ENCODE data around the gene TROAP.

Gene TROAP

DNA sequence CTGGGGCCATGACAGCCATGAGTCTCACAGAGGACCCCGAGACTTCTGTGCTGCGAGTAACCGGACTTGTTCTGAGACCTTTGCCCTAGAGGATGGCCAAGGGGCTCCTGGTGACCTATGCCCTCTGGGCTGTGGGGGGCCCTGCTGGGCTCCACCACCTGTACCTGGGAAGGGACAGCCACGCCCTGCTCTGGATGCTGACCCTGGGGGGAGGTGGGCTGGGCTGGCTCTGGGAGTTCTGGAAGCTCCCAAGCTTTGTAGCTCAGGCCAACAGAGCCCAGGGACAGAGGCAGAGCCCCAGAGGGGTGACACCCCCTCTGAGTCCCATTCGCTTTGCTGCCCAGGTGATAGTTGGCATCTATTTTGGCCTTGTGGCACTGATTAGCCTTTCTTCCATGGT, 25.7 kb downstream of the TROAP start:
- DNase-seq (ENCODE audit: low read depth, low spot score): no peak
- in situ Hi-C loops (cut with HindIII; ENCODE audit: low sequenced_read_pairs): no loop called here
- H3K4me3 ChIP-seq (ENCODE audit: low read depth, low read length): no peak overlapping the region
- TF ChIP-seq, protein P1, sequence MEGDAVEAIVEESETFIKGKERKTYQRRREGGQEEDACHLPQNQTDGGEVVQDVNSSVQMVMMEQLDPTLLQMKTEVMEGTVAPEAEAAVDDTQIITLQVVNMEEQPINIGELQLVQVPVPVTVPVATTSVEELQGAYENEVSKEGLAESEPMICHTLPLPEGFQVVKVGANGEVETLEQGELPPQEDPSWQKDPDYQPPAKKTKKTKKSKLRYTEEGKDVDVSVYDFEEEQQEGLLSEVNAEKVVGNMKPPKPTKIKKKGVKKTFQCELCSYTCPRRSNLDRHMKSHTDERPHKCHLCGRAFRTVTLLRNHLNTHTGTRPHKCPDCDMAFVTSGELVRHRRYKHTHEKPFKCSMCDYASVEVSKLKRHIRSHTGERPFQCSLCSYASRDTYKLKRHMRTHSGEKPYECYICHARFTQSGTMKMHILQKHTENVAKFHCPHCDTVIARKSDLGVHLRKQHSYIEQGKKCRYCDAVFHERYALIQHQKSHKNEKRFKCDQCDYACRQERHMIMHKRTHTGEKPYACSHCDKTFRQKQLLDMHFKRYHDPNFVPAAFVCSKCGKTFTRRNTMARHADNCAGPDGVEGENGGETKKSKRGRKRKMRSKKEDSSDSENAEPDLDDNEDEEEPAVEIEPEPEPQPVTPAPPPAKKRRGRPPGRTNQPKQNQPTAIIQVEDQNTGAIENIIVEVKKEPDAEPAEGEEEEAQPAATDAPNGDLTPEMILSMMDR (IDR thresholded peaks at IDR 0.05; ENCODE audit: low read depth, low read length): no peak

DNA sequence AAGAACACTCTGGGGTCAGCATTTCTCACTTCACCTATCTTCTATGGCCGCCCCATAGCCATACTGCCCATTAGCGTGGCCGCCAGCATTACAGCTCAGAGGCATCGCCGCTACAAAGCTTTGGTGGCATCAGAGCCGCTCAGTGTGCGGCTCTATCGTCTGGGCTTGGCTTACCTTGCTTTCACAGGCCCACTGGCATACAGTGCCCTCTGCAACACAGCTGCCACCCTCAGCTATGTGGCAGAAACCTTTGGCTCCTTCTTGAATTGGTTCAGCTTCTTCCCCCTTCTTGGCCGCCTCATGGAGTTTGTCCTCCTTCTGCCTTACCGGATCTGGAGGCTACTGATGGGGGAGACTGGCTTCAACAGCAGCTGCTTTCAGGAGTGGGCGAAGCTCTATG, 26.2 kb downstream of the TROAP start:
- H3K4me3 ChIP-seq (ENCODE audit: low read depth, low read length): no peak overlapping the region
- TF ChIP-seq, protein P1 (IDR thresholded peaks at IDR 0.05; ENCODE audit: low read depth, low read length): no peak
- in situ Hi-C loops (cut with HindIII; ENCODE audit: low sequenced_read_pairs): no loop called here
- DNase-seq (ENCODE audit: low read depth, low spot score): no peak

DNA sequence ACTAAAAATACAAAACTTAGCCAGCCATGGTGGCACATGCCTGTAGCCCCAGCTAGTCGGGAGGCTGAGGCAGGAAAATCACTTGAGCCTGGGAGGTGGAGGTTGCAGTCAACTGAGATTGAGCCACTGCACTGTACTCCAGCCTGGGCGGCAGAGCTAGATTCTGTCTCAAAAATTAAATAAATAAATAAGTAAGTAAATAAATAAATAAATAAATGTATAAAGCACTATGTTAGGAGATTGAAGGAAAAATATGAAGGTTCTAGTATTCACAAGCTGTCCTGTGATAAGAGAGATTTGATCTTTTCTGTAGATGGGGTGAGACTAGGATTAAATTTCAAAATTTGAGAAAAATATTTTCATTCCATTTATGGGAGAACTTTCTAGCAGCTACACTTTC, 29.3 kb downstream of the TROAP start:
- in situ Hi-C loops (cut with HindIII; ENCODE audit: low sequenced_read_pairs): loop anchor here (25.0 kb wide), 1 partner anchor 160 kb away; no protein-coding TSS in a partner anchor
- DNase-seq (ENCODE audit: low read depth, low spot score): no peak
- TF ChIP-seq, protein P1 (IDR thresholded peaks at IDR 0.05; ENCODE audit: low read depth, low read length): no peak
- no peak overlapping the region for H3K4me3 ChIP-seq (ENCODE audit: low read depth, low read length)

DNA sequence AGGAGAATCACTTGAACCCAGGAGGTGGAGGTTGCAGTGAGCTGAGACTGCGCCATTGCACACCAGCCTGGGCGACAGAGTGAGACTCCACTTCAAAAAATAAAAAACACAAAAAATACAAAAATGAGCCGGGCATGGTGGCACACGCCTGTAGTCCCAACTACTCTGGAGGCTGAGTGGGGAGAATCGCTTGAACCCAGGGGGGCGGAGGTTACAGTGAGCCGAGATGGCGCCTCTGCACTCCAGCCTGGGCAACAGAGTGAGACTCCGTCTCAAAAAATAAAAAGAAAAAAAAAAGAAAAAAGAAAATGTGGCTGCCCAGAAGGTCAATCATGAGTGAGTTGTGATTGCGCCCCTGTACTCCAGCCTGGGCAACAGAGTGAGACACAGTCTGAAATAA, 32.9 kb downstream of the TROAP start:
- no peak for DNase-seq (ENCODE audit: low read depth, low spot score)
- in situ Hi-C loops (cut with HindIII; ENCODE audit: low sequenced_read_pairs): loop anchor here (25.0 kb wide), 1 partner anchor 156 kb away; no protein-coding TSS in a partner anchor
- TF ChIP-seq, protein P1 (IDR thresholded peaks at IDR 0.05; ENCODE audit: low read depth, low read length): no peak
- H3K4me3 ChIP-seq (ENCODE audit: low read depth, low read length): no peak overlapping the region

DNA sequence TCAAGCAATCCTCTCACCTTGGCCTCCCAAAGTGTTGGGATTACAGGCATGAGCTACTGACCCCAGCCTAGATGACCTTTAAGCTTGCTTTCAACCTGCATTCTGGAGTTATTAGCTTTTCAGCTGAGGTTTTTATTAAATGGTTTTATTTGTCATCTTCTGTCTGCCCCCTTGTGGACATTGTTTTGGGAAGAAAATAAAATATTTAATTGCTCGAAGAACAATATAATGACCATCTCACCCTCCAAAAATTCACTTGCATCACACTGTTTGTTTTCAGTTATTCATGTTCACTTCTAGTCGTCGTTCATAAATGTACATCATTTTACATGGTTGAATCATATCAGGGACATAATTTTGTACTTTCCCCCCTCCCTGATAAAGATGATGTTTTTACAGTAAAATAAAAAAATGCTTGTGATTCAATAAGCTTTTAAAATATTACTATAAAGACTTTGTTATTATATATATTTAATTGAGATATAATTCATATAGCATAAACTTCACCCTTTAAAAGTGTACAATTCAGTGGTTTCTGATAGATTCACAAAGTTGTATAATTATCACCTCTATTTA, 34.1 kb downstream of the TROAP start:
- TF ChIP-seq, protein P1 (IDR thresholded peaks at IDR 0.05; ENCODE audit: low read depth, low read length): peak; percentile 50
- peak; percentile 63 for DNase-seq (ENCODE audit: low read depth, low spot score)
- in situ Hi-C loops (cut with HindIII; ENCODE audit: low sequenced_read_pairs): loop anchor here (25.0 kb wide), 1 partner anchor 155 kb away; no protein-coding TSS in a partner anchor

DNA sequence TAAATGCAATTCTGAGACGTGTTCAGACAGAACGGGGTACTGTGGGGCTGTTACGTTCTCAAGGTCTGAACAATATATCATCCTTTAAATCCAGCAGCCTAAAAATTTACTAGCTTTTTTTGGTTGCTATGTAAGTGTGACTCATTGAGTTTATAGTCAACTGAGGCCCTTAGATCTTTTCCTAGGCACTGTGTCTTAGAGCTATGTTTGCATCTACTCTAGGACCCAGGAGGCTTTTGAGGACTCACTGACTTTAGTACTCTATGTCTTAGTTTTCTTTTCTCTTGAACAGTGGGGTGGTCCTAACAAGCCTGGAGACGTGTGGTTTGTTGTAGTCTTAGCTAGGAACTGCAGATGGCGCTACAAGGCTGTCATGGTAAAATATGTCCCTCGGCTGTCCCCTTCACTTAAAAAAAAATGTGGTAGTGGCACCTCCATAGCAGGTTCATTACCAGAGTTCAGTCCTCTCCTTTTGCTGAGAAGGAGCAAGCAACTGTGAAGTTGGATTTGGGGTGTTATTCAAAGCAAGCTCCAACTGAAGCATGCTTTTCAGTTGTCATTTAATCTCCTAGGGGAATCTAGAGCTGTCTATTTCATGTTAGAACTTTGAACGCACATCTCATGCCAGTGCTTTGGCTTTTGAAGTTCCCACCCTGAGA, 35.6 kb downstream of the TROAP start:
- peak; percentile 73 for DNase-seq (ENCODE audit: low read depth, low spot score)
- in situ Hi-C loops (cut with HindIII; ENCODE audit: low sequenced_read_pairs): loop anchor here (25.0 kb wide), 1 partner anchor 154 kb away; no protein-coding TSS in a partner anchor
- H3K4me3 ChIP-seq (ENCODE audit: low read depth, low read length): no peak overlapping the region
- TF ChIP-seq, protein P1 (IDR thresholded peaks at IDR 0.05; ENCODE audit: low read depth, low read length): peak; percentile 81

More for the DNA sequence above, 34.1 kb downstream of the TROAP start:
- no peak overlapping the region for H3K4me3 ChIP-seq (ENCODE audit: low read depth, low read length)

Data from astrocyte of the spinal cord (primary cell).